H1 (cell line): Measurements from ENCODE around the gene NUDT7. TPM values are rescaled to one million over a fixed set of nuclear protein-coding genes. Genes with fewer than 3 reads are reported as not detected.

Source experiments
- ATF2 ChIP-seq: IDR thresholded peaks from 2 replicates; pipeline ENCODE4 v1.6.1; 2012; ENCODE audit warnings: low read length, inconsistent platforms
- CHD7 ChIP-seq: fragments of 300-600 bp; sonication (generic); IDR thresholded peaks from 2 replicates; pipeline ENCODE4 v1.7.1; 2012; ENCODE audit warnings: low read length, moderate library complexity, mild to moderate bottlenecking, inconsistent platforms; ENCODE audit not compliant: insufficient replicate concordance
- CTBP2 ChIP-seq: IDR thresholded peaks from 2 replicates; pipeline ENCODE4 v1.7.0; 2011; ENCODE audit warnings: borderline replicate concordance, mild to moderate bottlenecking, moderate library complexity, mixed read lengths, low read length; ENCODE audit not compliant: insufficient read depth, insufficient read length
- KDM1A ChIP-seq: fragments of 200-600, 300-600 bp; sonication (generic); IDR thresholded peaks from 2 replicates; pipeline ENCODE4 v1.7.1; 2016; ENCODE audit warnings: mild to moderate bottlenecking, low read length, borderline replicate concordance
- SIX5 ChIP-seq: IDR thresholded peaks from 2 replicates; pipeline ENCODE4 v1.6.1; 2011; ENCODE audit warnings: mild to moderate bottlenecking, low read depth, low read length
- polyA plus RNA-seq, 7 experiments: library from polyadenylated mRNA; depleted of rRNA in 3 of 7; stranded (reverse) in 5 of 7; unstranded in 2 of 7; fragments of >200 nt in 5 of 7; fragments of 200-250 nt in 2 of 7; gene quantifications; 1 replicate in 5 of 7; 2 replicates in 1 of 7; 4 replicates in 1 of 7; pipeline versions ENCODE4 v1.2.1 to v1.2.3, GENCODE V29; 2011 to 2013; ENCODE audit warnings: missing spikeins in 2 of 7, mixed read lengths in 2 of 7
- total RNA-seq: library from RNA; stranded (reverse); fragmentation: NEBNext Ultra II Directional; extraction: Animal tissue kit (Norgen Biotek cat#: 25700); gene quantifications from 2 replicates; pipeline ENCODE4 v1.2.1, GENCODE V29; 2021
- TF ChIP-seq, protein P1 (sequence below): IDR thresholded peaks from 2 replicates; pipeline ENCODE4 v1.6.1; 2011; ENCODE audit warnings: low read depth, mild to moderate bottlenecking, low read length; ENCODE audit not compliant: insufficient read depth

Gene NUDT7
- total and polyA plus RNA-seq, 2 of the 8 experiments (the other 6 are each of a cell fraction or from before 2014, with no cell fraction given): 8.8 to 19.7 TPM

GRCh38 chr16:77775911-77776909, 53.9 kb downstream of the NUDT7 start (continued):
- TF ChIP-seq CHD7: no peak
- TF ChIP-seq, protein P1, sequence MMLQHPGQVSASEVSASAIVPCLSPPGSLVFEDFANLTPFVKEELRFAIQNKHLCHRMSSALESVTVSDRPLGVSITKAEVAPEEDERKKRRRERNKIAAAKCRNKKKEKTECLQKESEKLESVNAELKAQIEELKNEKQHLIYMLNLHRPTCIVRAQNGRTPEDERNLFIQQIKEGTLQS: no peak
- TF ChIP-seq CTBP2: no peak
- no peak for TF ChIP-seq KDM1A
- no peak for TF ChIP-seq SIX5
- no peak for TF ChIP-seq ATF2
